ENCODE measurements around the gene ADAMTS13.

GRCh38 chr9:133507246-133507965 is 85.2 kb downstream of the ADAMTS13 start:
- TF ChIP-seq CTCF (IDR thresholded peaks at IDR 0.05) (no peak), EZH2 (IDR thresholded peaks at IDR 0.05) (no peak), EZH2phosphoT487 (IDR thresholded peaks at IDR 0.05) (no peak)
